HG02840 (cell line): Measurements from ENCODE around the gene OR6B2.
"Not testable (repeated sequence)": the region's sequence is repeated elsewhere in the genome, so short reads cannot be mapped to it uniquely, and the experiment has no call there.

Source experiments
- ATAC-seq: cut with Tn5 transposase; IDR thresholded peaks from one replicate; pipeline ENCODE4 v1.9.1; 2021; ENCODE audit warnings: mild to moderate bottlenecking, moderate library complexity, moderate number of reproducible peaks; ENCODE audit not compliant: unreplicated experiment, low FRiP score

OR6B2 gene

GRCh38 chr2:240030379-240031094 lies at the start of gene OR6B2:
Gene OR6B2 (minus strand): TSS chr2:240030429. CDS start chr2:240030429, 0 bp downstream.
- no peak for ATAC-seq

DNA sequence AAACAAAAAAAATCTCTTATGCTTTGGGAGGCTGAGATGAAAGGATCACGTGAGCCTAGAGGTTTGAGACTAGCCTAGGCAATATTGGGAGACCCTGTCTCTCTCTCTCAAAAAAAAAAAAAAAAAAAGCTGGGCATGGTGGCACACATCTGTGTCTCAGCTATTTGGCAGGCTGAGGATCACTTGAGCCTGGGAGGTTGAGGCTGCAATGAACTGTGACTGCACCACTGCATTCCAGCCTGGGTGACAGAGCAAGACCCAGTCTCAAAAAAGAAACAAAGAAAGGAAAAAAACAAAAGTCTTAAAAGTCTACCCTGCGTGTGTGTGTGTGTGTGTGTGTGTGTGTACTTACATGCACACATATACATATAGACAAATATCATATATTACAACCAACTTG lies 48.4 kb upstream of the OR6B2 start:
- ATAC-seq: no peak

- no peak for ATAC-seq
Observed at GRCh38 chr2:240077442-240077841, 47.2 kb upstream of the OR6B2 start.

- ATAC-seq: no peak
Observed at GRCh38 chr2:240074545-240074944, 44.3 kb upstream of the OR6B2 start.

DNA sequence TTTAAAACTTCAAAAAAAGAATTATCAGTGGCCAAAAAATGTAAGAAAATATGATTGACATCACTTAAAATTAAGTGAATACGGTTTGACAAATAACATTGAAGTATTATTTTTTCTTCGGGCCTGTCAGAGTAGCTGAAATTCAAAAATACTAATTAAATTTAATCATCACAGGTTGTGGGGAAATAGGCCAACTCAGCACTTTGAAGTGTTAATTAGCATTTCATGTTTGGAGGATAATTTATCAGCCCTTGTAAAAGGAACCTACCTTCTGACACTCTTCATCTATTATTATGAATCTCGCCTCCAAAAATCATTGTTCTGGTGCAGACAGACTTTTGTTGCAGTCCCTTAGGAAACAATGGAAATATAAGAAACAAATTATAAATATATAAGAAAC lies 40.7 kb upstream of the OR6B2 start:
- no peak for ATAC-seq

DNA sequence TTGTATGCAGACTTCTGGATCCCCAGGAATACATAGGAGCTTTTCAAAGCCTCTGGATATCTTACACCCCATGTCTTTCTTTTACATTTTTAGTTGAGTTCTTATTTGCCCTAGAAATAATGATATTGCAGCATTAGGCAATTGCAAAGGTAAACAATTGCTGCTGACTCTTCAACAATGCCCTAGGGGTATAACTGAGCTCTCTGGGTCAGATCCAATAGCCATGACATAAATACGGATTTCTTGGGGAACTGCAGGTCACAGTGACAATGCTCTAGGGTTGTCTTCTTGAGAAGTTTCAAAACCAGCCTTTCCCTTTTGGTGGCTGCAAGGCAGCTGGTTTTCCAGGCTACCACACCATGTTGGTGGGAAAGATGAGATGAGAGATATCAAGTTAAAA lies 39.6 kb upstream of the OR6B2 start:
- ATAC-seq: no peak

GRCh38 chr2:240068193-240068592 lies 38.0 kb upstream of the OR6B2 start:
- no peak for ATAC-seq

DNA sequence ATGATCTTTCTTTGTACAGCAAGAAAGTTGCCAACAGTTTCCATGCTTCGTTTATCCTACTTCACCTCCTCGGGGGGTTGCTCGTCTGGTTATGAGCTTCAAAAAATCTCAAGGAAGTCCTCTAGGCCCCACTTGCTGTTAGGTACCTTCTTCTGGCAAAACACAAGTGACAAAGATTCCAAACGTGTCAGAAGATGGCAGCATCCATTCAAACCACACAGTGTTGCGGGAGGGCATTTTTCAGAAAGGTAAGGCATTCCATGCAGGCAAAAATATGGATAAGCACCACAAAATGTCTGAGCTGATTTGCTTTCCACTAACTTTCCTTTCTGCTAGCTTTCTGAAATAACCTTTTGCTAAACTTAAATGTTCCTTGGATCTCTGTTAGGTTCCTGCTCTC lies 36.3 kb upstream of the OR6B2 start:
- no peak for ATAC-seq

GRCh38 chr2:240064898-240065297 lies 34.7 kb upstream of the OR6B2 start:
- no peak for ATAC-seq

GRCh38 chr2:240060977-240061591 lies 30.9 kb upstream of the OR6B2 start:
- no peak for ATAC-seq

GRCh38 chr2:240056678-240057077 lies 26.4 kb upstream of the OR6B2 start:
- ATAC-seq: no peak

DNA sequence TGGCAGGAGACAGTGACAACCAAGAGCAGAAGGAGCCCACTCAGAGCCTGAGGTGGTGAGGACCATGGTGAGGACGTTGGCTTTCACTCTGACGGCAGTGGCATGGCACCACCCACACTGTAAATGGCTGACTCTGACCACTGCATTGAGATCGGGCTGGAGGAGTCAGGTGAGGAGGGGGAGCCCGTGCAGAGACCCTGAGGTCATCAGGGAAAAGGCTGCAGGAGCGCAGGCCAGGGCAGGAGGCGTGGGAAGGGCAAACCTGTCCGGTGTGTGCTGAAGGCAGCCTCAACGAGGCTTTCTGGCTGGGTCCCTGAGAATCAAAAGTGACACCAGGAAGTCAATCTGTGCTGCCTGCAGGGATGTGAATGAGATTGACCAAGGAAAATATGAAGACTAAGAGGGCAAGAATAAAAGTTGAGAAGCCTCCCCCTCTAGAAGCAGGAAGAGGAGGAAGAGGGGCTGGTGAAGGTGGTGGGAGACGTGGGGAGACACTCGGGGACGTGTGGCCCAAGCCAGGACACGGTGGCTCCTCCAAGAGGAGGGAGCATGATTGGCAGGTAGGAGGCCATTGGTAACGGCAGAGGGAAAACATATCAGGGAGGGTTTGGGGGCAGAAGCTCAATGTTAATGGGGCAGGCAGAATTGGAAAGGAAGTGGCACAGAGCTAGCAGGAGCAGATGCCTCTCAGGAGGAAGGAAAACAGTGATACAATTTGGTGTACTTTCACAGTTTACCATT lies 25.1 kb upstream of the OR6B2 start:
- ATAC-seq: no peak

DNA sequence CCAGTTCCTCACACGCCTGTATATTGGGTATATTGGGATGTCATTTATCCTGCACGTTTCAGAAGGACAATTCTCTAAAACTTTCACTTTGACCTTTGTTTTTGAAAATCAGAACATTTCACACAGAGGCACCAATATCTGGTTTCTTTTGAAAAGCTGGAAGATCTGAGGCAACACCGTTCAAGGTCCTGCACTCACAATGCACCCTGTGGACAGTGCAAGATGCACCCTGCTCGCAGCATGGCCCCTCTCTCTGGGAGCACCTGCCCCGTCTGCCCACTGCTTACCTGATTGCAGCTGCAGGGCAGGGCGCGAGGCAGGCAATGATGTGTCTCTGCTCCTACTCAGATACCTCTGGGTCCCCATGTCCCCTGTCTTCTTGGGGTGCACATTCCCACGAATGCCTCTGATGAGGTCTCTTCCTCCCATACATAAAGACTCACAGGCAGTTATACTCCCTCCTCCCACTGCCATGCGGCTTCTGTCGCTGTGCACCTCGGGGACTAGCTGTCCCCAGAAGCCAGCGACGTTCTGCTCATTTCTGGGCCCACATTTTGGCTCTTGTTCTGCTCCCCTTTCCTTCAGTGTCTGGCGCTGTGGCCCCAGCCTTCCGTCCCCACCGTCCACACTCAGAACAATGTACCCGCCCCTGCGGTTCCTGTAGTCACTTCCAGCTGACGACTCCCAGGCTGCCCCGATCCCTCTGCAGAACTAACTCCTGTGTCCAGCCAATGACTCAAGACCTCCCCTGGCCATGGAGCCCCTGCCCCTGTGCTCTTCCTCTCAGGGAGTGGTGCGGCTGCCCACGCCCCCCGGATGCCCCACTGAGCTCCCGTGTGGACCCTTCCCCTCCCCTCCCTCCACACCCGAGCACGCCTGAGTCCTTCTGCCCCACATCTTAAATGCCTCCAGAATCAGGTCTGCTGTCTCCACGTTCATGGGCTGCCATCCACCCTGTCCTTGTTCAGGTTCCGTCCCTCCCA lies 23.2 kb upstream of the OR6B2 start, which contains the start of gene OR6B3:
TSS of gene OR6B3 (minus strand) at position 349 of the 983 bp plus-strand sequence.
- no peak for ATAC-seq

DNA sequence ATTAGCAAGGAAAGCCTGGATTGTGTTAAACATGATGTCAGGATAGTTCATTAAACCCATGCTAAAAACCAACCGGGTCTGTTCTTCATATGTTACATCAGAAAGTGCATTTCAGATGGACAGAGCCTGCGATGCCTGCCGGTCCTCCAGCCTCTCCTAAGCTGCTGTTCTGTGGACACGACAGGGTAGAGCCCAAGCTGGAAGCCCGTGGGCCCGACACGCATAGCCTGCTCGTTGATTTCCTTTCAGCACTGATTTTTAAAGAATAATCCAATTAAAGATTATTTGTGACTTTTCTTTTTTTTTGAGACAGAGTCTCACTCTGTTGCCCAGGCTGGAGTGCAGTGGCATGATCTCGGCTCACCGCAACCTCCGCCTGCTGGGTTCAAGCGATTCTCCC lies 22.3 kb upstream of the OR6B2 start:
- no peak for ATAC-seq

DNA sequence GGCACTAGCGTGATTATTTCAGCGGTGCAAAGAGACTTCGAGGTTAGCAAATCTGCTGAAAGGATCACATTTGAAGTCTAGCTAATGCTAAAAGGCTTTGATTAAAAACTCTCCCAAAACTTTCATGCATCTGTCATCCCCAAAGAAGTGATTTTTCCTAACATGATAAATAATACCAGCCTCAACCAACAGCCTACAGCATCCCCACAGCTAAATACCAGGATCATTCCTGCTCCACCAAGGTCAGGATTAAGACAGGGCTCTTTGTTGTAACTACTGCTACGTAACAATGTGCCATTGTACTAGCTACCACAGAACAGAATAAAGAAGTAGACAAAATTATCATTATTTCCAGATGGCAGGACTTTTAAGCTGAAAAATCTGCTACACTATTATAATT lies 21.5 kb upstream of the OR6B2 start:
- ATAC-seq: no peak

- ATAC-seq: no peak
Observed at GRCh38 chr2:240050278-240050677, 20.0 kb upstream of the OR6B2 start.

- no peak for ATAC-seq
Observed at GRCh38 chr2:240048237-240048636, 18.0 kb upstream of the OR6B2 start.

- ATAC-seq: no peak
Observed at GRCh38 chr2:240045098-240045497, 14.9 kb upstream of the OR6B2 start.

GRCh38 chr2:240044096-240044495 lies 13.9 kb upstream of the OR6B2 start:
- ATAC-seq: not testable (repeated sequence)

DNA sequence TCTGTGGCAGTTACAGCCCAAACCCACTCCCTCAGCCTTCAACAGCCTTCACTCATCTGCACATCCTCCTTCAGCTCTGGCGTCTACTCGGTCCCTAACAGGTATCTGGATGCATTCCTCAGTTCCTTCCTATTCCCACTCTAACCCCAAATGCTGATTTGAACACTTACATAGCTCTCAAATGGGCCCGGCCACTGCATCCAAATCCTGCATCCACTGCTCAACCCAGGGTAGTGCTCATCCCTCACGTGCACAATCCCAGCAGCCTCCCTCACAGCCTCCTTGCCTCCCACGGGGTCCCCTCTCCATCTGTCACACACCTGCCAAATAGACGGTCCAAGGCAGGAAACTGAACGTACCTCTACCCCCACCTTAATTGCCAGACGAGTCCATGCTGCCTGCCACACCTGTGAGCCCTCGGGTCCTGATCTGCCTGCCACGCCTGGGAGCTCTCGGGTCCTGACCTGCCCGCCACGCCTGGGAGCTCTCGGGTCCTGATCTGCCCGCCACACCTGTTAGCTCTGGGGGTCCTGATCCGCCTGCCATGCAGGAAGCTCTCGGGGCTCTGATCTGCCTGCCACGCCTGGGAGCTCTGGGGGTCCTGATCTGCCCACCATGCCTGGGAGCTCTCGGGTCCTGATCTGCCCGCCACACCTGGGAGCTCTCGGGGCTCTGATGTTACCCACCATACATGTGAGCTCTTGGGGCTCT lies 13.2 kb upstream of the OR6B2 start:
- no peak for ATAC-seq
